Measurements from ENCODE around the gene SPAG4. TPM values are rescaled to one million over a fixed set of nuclear protein-coding genes. Genes with fewer than 3 reads are reported as not detected.
A peak's percentile ranks its signal among the peaks of the same experiment; 100 is the strongest.

Gene SPAG4, protein sequence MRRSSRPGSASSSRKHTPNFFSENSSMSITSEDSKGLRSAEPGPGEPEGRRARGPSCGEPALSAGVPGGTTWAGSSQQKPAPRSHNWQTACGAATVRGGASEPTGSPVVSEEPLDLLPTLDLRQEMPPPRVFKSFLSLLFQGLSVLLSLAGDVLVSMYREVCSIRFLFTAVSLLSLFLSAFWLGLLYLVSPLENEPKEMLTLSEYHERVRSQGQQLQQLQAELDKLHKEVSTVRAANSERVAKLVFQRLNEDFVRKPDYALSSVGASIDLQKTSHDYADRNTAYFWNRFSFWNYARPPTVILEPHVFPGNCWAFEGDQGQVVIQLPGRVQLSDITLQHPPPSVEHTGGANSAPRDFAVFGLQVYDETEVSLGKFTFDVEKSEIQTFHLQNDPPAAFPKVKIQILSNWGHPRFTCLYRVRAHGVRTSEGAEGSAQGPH
- 4.5 TPM for total RNA-seq

DNA sequence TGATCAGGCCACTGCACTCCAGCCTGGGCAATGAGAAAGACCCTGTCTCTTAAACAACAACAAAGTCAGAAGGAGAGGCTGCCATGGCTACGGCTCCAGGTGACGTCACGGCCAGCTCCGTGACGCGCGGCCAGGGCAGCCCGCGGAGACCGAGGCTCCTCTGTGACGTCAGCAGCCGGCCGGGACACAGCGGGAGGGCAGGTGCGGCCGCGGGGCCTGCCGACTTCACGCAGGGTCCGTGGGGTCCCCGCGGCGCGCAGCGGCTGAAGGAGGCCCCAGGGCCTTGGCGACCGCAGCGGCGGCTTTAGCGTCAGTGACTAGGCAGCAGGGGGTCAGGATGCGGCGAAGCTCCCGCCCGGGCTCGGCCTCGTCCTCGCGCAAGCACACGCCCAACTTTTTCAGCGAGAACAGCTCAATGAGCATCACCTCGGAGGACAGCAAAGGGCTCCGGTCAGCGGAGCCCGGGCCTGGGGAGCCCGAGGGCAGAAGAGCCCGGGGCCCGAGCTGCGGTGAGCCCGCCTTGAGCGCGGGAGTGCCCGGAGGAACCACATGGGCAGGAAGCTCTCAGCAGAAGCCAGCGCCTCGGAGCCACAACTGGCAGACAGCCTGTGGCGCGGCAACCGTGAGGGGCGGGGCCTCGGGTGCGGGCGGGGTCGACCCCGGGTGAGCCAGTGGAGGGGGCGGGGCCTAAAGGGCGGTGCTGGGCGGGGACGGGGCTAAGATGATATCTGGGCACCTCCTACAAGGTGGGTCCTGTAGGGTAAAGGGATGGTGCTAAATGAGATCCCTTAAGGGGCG, at the start of gene SPAG4:
SPAG4 (plus strand) TSS at position 163 of the 798 bp plus-strand sequence; CDS start at position 338, 175 bp downstream.
- ATAC-seq (peak; percentile 93), DNase-seq (ENCODE audit: low spot score) (peak; percentile 100)
- intact Hi-C loops (cut with DNase I): no loop called here

DNA sequence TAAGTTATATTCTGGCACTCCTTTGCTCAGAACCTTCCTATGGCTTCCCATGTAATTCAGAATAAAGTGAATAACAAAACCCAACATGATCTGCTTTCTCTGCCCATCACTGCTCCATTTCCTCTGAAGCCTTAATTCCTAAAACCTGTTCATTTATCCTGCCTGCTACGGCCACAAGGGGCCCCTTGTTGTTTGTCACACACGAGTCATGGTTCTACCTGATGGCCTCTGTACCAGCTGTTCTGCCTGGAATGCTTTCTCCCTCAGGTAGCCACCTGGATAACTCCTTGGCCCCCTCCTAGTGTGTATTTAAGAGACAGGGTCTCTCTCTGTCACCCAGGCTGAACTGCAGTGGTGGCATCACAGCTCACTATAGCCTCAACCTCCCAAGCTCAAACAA, 47.0 kb upstream of the SPAG4 start:
- intact Hi-C loops (cut with DNase I): no loop called here
- no peak for DNase-seq (ENCODE audit: low spot score)
- ATAC-seq: no peak

DNA sequence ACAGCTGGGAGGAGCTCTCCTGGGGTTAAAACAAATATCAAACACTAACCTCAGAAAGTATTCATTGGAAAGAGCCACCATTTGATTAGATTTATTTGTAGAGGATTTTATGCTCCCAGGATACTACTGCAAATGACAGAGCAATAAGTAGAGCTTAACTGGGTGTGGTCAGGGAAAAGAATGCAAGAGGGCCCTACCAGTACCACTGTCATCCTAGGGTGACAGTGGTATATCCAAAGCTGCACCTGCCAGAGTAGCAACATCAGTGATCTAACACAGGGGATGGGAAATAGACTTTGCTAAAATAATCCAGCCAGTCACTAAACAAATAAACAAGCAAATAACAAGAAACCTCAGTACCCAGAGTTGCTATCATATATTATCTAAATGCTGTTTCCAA, 44.1 kb upstream of the SPAG4 start:
- ATAC-seq (no peak), DNase-seq (ENCODE audit: low spot score) (no peak)
- intact Hi-C loops (cut with DNase I): no loop called here

DNA sequence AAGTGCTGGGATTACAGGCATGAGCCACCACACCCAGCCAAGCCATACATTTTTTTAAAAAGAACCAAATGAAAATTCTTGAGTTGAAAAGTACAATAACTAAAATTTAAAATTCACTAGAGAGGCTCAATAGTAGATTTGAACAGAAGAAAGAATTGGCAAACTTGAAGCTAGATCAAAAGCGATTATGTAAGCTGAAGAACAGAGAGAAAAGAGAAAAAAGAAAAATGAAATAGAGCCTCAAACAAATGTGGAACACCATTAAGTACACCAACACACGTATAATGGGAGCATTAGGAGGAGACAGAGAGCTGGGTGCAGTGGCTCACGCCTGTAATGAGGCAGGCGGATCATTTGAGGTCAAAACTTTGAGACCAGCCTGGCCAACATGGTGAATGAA, 42.8 kb upstream of the SPAG4 start:
- DNase-seq (ENCODE audit: low spot score): no peak

DNA sequence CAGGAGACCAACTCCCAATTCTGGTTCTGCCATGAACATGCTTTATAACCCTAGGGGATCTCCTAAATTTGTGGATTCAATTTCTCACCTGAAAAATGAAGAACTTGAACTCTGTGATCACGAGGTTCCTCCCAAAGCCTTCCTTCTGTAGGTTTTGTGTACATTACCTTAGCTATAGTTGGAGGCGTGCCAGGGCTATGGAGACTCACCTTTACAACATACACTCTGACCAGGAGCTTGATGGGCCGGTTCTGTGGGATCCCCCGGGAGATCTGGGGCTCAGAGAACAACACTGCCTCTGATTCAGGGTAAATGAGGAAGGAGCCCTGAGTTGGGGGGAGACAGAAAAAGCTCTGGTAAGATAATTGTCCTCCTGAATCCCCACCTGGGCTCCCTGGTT, 39.7 kb upstream of the SPAG4 start:
- intact Hi-C loops (cut with DNase I): no loop called here
- no peak for DNase-seq (ENCODE audit: low spot score)

More for the DNA sequence above, 42.8 kb upstream of the SPAG4 start:
- intact Hi-C loops (cut with DNase I): no loop called here
- ATAC-seq: no peak

DNA sequence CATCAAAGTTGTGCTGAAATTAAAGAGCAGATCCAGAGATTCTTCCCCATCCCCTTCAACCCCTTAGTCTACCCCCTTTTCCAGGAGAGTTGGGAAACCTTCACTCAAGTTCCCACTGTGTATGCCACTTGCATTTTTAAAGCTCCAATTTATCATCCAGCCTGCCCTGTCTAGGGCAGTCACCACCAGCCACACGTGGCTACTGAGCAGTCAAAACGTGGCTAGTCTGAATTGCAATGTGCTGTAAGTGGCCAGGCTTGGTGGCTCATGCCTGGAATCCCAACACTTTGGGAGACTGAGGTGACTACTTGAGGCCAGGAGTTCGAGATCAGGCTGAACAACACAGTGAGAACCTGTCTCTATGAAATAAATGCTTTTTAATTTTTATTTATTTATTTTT, 38.8 kb upstream of the SPAG4 start:
- ATAC-seq: no peak
- no peak for DNase-seq (ENCODE audit: low spot score)
- intact Hi-C loops (cut with DNase I): no loop called here

More for the DNA sequence above, 39.7 kb upstream of the SPAG4 start:
- ATAC-seq: no peak

DNA sequence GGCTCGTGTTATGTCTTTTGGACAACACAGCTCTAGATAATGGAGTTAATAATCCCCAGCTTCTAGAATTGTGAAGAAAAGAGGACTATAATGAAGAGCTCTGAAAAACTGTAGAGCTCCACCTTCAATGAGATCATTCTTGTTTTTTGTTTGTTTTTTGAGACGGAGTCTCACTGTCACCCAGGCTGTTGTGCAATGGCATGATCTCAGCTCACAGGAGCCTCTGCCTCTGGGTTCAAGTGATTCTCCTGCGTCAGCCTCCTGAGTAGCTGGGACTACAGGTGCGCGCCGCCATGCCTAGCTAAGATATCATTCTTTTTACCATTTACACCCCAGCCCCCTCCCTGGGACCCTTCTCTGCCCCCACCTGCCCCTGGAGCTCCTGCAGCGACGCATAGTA, 37.2 kb upstream of the SPAG4 start:
- ATAC-seq: no peak
- DNase-seq (ENCODE audit: low spot score): no peak
- intact Hi-C loops (cut with DNase I): no loop called here

DNA sequence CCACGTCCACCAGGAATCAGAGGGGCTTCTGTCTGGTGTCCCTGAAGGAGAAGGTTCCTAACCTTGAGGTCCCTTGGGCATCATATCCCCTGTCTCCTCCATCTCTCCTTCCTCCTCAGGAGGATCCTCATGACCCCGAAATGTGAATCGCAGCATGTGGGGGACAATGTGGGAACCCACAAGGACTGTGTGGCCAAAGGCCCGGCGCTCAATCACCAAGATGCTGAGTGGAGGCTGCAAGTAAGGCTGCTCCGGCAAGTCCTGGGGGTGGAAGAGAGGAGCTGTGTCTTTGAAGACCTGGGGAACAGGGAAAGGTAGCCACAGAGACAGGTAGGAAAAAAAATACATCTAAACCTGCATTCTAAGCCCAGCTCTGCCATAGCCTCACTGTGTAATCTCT, 36.4 kb upstream of the SPAG4 start:
- no peak for DNase-seq (ENCODE audit: low spot score)
- no peak for ATAC-seq
- intact Hi-C loops (cut with DNase I): no loop called here

DNA sequence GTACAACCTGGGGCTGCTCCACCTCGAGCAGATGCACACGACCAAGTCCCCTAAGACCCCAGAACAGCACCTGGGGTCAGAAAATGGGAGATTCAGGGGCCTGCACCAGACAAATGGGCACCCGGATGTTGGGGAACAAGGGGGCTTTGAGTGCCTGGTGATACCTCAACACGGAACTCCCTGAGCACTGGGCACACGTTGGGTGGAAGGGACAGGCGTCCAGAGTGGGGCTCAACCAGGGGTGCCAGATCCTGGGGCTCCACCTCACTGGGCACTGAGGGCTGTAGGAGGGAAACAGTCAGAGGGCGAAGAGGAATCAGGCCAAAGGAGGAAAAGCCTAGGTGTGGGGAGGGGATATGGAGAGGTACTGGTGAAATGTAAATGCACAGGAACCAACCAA, 33.5 kb upstream of the SPAG4 start:
- ATAC-seq: no peak
- no peak for DNase-seq (ENCODE audit: low spot score)
- intact Hi-C loops (cut with DNase I): no loop called here

DNA sequence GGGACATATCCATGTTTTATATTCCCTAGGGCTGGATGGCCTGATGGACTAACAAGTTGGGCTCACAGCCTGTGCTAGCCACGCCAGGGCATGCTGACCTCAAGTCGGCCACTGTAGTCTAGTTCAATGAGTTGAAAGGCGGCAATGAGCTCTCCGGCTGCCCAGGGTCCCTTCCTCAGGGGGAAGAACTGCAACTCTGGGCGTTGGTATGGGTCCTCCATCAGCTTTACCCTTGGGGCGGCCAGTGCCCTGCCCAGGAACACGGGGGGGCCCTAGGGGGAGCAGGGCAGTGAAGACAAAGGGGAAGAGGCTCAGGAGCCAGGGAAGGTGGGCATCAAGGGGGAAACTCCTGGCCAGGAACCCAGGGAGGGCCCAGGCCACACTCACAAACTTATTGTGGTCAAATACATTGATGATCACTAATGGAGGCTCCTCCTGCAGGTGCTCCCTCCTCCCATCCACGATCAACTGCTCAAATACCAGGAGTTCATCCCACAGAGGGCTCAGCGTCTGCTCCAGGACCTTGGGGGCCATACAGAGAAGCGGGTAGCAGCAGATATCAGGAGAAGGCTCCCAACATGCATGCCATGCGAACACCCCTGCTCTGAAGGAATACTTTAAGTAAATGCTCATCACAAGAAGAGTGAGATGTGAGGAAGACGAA, 32.8 kb upstream of the SPAG4 start:
- intact Hi-C loops (cut with DNase I): no loop called here
- DNase-seq (ENCODE audit: low spot score): no peak
- no peak for ATAC-seq

DNA sequence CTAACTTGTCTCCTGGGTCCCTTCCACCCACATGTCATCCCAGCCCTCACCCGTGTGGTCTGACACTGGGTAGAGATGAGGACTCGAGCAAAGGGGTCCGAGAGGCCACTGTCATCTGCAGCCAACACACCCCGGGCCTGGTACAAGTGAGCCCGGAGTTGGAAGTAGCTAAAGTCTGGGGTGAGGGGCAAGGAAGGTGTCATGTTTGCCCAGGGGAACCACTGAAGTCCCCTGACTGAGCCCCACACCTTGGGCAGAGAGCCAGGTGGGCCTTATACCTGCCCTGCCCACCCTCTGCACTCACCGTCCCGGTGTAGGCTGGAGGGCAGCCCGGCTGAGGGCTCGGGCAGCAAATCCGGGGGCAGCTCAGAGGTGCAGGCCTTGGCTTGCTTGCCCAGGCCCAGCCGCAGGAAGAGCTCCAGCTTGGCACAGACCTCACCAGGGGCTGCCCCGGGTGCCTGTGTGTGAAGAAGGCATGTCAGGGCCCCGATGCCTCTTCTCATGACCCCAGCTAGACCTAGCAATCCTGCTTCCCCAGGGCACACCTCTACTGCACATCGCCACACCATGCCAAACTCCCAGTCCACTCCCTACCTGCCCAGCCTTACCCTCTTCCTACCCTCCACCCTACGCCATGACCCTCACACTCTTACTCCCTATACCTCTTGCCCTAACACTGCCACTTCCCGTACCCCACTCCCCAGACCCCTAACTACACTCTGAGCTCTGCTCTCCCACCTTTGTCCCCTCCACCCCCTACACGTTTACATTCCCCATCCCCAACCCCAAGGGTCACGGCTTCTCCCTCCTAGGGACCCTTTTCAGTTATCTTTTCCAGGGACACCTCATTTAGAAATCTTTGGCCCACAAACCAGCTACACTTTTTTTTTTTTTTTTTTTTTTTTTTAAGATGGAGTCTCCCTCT, 31.7 kb upstream of the SPAG4 start:
- intact Hi-C loops (cut with DNase I): no loop called here
- ATAC-seq (peak; percentile 28), DNase-seq (ENCODE audit: low spot score) (no peak)

DNA sequence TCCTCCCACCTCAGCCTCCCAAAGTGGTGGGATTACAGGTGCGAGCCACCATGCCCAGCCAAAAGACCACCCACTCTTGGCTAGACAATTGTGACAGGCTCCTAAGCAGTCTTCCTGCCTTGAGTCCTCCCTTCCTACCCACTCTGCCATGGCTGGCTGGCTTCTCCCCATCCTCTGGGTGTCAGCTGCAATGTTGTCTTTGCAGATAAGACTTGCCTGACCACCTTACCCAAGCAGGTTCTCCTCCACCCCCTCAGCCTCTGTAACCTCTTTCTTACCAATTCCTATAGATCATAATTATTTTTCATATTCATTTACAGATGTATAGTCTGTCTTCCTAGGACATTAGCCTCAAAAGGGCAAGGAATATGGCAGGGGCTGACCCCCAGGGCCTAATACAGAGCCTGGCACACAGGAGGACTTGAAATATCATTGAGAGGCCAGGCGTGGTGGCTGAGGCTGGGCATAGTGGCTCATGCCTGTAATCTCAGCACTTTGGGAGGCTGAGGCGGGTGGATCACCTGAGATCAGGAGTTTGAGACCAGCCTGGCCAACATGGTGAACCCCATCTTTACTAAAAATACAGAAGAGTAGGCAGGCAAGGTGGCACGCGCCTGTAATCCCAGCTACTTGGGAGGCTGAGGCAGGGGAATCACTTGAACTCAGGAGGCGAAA, 28.7 kb upstream of the SPAG4 start:
- DNase-seq (ENCODE audit: low spot score): no peak
- ATAC-seq: no peak
- intact Hi-C loops (cut with DNase I): no loop called here

DNA sequence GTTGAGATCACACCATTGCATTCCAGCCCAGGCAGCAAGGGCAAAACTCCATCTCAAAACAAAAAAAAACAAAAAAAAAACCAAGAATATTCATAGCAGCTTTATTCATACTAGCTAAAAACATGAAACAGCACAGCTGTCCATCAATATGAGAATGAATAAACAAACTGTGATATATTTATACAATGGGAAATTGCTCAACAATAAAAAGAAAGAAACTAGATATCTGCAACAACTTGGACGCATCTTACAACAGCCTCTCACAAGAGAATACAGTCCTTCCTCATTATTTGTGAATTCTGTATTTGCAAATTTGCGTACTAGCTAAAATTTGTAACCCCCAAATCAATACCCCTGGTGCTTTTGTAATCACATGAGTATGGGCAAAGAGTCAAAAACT, 28.2 kb upstream of the SPAG4 start:
- ATAC-seq (no peak), DNase-seq (ENCODE audit: low spot score) (no peak)
- intact Hi-C loops (cut with DNase I): no loop called here

DNA sequence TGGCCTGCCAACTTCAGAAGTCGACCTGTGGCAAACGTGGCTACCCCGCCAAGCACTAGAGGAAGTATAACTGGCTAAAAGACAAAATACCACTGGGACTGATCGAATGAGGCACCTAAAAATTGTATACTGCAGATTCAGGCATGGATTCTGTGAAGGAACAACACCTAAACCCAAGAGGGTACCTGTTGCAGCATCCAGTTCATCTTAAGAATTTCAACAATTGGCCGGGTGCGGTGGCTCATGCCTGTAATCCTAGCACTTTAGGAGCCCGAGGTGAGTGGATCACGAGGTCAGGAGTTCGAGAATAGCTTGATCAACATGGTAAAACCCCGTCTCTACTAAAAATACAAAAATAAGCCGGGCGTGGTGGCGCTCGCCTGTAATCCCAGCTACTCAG, 27.2 kb upstream of the SPAG4 start:
- DNase-seq (ENCODE audit: low spot score): no peak
- intact Hi-C loops (cut with DNase I): no loop called here
- ATAC-seq: no peak

DNA sequence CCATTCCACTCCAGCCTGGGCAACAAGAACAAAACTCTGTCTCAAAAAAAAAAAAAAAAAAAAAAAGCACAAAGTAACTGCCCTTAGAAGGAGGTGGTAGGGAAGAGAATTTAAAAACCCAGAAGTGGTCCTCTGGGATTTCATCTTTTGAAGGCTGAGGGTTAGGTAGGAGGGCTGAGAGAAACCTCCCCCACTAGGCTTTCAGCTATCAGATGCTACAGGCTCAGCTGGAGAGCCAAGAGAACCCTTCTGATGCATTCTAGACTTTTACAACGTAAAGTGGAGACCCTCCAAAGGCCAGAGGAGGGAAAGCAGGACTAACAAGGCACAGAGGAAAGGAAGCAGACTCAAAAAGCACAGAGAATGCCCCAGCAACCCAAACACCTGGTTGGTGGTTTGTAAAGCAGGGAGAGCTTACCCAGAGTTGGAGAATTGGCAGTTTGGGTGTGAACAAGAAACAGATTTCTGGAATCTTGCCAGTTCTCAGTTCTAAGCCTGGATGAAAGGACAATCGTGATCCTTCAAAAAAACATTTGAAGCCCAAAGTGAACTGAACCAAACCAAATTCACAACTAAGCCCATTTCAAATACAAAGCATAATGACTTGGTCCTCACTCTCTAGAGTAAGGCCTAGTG, 23.2 kb upstream of the SPAG4 start:
- intact Hi-C loops (cut with DNase I): no loop called here
- no peak for ATAC-seq
- no peak for DNase-seq (ENCODE audit: low spot score)

DNA sequence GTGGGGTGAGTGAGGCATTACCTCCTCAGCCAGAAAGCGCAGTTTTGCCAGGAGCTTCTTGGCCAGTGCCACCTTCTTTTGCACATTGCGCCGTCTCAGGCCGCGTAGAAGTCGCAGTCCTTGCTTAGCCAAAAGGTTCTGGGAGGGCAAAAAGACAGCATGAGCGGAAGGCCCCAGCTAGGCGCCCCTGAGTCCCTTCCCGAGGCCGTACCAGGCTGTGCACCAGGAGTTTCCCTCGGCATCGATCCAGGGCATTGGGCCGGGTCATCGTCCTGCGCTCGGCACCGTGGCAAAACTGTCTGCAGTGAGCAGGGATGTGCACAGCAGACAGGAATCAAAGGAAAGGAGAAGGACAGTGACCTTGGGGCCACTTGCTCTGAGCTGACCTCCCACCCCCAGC, 20.2 kb upstream of the SPAG4 start:
- DNase-seq (ENCODE audit: low spot score): no peak
- intact Hi-C loops (cut with DNase I): no loop called here
- ATAC-seq: no peak

DNA sequence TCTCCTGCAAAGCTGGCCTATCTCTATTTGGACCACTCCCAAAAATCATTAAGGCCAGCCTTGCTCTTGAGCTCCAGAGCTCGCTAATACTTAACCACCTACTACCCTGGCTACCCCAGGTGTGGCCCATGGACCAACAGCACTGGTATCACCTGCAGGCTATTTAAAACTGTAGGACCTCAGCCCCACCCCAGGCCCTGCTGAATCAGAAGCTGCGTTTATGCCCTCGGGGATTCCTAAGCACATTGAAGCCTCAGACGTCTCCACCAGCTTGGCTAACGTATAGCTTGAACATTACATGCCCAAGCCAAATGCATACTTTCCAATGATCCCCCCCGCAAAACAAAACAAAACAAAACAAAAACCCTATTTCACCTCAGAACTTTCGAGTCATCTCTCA, 19.7 kb upstream of the SPAG4 start:
- intact Hi-C loops (cut with DNase I): no loop called here
- no peak for ATAC-seq
- no peak for DNase-seq (ENCODE audit: low spot score)

DNA sequence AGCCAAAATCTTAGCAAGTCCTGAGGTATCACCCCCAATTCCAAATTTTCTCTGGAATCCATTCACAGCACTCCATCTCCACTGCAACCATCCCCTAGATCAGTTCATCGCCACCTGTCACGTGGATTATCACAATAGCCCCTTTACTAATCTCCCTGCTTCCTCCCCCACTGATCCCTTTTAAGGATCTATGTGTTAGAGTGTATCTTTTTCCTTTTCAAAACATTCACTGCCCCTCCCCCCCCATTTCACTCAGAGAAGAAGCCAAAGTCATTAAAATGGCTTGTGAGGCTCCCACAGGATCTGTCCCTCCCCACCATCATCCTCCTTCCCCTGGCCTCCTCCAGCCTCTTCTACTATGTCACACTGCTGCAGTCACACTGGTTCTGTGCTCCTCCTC, 18.4 kb upstream of the SPAG4 start:
- no peak for DNase-seq (ENCODE audit: low spot score)
- no peak for ATAC-seq
- intact Hi-C loops (cut with DNase I): no loop called here
